Upper lobe of right lung (tissue), 1 donor: ENCODE data around the gene PP2D1. TPM values are rescaled to one million over a fixed set of nuclear protein-coding genes. Genes with fewer than 3 reads are reported as not detected.
A peak's percentile ranks its signal among the peaks of the same experiment; 100 is the strongest.

Source experiments
- ATAC-seq: fragments of 200-7000 bp; cut with Tn5 transposase; one replicate; pipeline ENCODE4 v1.9.1; 2020; ENCODE audit warnings: mild to moderate bottlenecking, moderate library complexity
- DNase-seq: peaks from one replicate; pipeline ENCODE4 v3.0.0-alpha.2; 2020
- H3K27ac ChIP-seq: fragments of 200-600 bp; one replicate; pipeline ENCODE4 v1.8.0; 2022
- H3K27me3 ChIP-seq: fragments of 200-600 bp; one replicate; pipeline ENCODE4 v1.8.0; 2022; ENCODE audit warnings: mild to moderate bottlenecking
- H3K36me3 ChIP-seq: fragments of 200-600 bp; one replicate; pipeline ENCODE4 v1.8.0; 2022
- H3K4me1 ChIP-seq: fragments of 200-600 bp; one replicate; pipeline ENCODE4 v1.8.0; 2022
- H3K4me3 ChIP-seq: fragments of 200-600 bp; one replicate; pipeline ENCODE4 v1.8.0; 2022; ENCODE audit warnings: mild to moderate bottlenecking
- H3K9me3 ChIP-seq: fragments of 200-600 bp; one replicate; pipeline ENCODE4 v1.8.0; 2022
- intact Hi-C: fragments of 100-400 bp; cut with DNase I; formaldehyde crosslinking; loops from one replicate; pipeline ENCODE4 v1.11.0; 2022
- total RNA-seq: library from RNA; stranded (reverse); fragmentation: NEBNext Ultra II Directional; extraction: Animal tissue kit (Norgen Biotek cat#: 25700); gene quantifications from one replicate; pipeline ENCODE4 v1.2.1, GENCODE V29; 2021
- TF ChIP-seq, protein P1 (sequence below): fragments of 200-600 bp; IDR thresholded peaks from one replicate; pipeline ENCODE4 v1.8.0; 2022; ENCODE audit warnings: antibody characterized with exemption
- donor health status: DM: no; HTN: yes; CAD: no; lungs with severe emphysema.

Gene PP2D1
- total RNA-seq, 1 donor from 2014 or later = not detected

DNA sequence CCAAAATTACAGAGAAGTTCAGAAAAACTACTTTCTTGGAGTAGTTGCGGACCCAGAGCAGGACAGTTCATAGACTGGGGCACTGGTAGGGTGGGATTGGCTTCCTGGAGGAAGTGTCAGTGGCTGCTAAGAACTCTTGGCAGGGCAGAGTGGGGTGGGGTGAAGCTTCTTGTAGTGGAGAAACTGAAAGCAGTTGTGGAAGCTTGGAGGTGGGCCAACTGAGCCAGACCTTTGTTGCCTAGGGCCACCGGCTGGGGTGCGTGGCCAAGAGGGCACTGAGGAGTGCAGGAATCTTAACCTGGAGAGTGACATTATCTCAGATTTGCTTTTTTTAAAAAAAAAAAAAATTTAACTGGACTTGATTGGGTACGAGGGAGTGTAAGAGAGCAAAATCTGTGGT, 31.3 kb upstream of the PP2D1 start:
- H3K27ac ChIP-seq = peak overlapping the region; percentile 93
- H3K4me3 ChIP-seq = peak overlapping the region; percentile 41
- ATAC-seq (peak; percentile 59), DNase-seq (peak; percentile 86)
- no peaks in the 10 kb centered on the region for H3K9me3 ChIP-seq
- peaks cover 45% of the 10 kb centered on the region for H3K4me1 ChIP-seq
- TF ChIP-seq, protein P1, sequence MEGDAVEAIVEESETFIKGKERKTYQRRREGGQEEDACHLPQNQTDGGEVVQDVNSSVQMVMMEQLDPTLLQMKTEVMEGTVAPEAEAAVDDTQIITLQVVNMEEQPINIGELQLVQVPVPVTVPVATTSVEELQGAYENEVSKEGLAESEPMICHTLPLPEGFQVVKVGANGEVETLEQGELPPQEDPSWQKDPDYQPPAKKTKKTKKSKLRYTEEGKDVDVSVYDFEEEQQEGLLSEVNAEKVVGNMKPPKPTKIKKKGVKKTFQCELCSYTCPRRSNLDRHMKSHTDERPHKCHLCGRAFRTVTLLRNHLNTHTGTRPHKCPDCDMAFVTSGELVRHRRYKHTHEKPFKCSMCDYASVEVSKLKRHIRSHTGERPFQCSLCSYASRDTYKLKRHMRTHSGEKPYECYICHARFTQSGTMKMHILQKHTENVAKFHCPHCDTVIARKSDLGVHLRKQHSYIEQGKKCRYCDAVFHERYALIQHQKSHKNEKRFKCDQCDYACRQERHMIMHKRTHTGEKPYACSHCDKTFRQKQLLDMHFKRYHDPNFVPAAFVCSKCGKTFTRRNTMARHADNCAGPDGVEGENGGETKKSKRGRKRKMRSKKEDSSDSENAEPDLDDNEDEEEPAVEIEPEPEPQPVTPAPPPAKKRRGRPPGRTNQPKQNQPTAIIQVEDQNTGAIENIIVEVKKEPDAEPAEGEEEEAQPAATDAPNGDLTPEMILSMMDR = no peak
- H3K27me3 ChIP-seq = no peaks in the 10 kb centered on the region
- no peaks in the 10 kb centered on the region for H3K36me3 ChIP-seq
- intact Hi-C loops = no loop called here

DNA sequence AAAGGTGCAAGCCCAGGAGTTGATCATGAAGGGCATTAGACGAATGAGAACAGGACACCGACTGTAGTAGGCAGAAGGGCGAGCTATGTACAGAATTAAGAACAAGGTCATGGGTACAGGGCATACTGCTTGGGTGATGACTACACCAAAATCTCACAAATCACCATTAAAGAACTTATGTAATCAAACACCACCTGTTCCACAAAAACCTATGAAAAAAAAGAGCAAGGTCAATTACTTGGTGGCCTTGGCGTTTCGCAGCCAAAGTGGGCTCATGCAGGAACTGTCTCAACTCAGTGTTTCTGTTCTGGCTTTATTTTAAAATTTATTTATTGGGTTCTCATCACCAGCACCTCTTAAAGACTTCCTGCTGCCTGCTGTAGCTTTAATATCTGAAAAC, 30.3 kb upstream of the PP2D1 start:
- Histone ChIP-seq H3K36me3 (no peaks in the 10 kb centered on the region), H3K9me3 (no peaks in the 10 kb centered on the region), H3K4me1 (peaks cover 45% of the 10 kb centered on the region), H3K4me3 (no peak overlapping the region), H3K27me3 (no peaks in the 10 kb centered on the region), H3K27ac (peak overlapping the region; percentile 93)
- ATAC-seq (no peak), DNase-seq (no peak)
- TF ChIP-seq, protein P1 = no peak
- intact Hi-C loops = no loop called here

DNA sequence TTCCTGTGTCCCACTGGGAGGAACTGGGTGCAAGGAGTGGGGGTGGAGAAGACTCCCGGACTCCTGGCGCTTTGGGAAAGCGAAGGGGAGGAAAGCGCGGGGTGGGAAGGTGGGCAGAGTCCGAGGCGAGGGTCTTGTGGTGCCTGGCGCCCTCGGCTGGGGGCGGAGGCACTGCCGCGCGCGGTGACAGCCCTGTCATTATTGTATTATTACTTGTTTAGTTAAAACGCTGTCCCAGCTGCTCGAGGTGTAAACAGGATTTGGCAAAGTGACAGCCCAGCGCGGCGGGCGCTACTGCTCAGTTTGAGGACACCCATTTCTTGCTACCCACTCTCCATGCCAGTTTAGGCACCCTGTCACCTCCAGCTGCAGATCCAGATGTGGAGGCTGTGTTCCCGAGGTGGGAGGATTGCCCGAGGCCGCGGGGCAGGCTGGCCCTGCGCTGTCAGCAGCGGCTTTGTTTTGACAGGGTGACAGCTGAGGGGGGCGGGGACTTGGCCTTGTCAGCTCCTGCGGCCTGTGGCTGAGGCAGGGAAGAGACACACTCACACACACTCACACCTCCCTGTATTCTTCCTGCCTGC, 29.2 kb upstream of the PP2D1 start:
- peak overlapping the region; percentile 61 for H3K4me3 ChIP-seq
- TF ChIP-seq, protein P1 = no peak
- no peaks in the 10 kb centered on the region for H3K36me3 ChIP-seq
- peak; percentile 77 for ATAC-seq
- H3K9me3 ChIP-seq = no peaks in the 10 kb centered on the region
- H3K27ac ChIP-seq = peak overlapping the region; percentile 93
- DNase-seq = peak; percentile 93
- H3K27me3 ChIP-seq = no peaks in the 10 kb centered on the region
- intact Hi-C loops = no loop called here
- peaks cover 45% of the 10 kb centered on the region for H3K4me1 ChIP-seq

DNA sequence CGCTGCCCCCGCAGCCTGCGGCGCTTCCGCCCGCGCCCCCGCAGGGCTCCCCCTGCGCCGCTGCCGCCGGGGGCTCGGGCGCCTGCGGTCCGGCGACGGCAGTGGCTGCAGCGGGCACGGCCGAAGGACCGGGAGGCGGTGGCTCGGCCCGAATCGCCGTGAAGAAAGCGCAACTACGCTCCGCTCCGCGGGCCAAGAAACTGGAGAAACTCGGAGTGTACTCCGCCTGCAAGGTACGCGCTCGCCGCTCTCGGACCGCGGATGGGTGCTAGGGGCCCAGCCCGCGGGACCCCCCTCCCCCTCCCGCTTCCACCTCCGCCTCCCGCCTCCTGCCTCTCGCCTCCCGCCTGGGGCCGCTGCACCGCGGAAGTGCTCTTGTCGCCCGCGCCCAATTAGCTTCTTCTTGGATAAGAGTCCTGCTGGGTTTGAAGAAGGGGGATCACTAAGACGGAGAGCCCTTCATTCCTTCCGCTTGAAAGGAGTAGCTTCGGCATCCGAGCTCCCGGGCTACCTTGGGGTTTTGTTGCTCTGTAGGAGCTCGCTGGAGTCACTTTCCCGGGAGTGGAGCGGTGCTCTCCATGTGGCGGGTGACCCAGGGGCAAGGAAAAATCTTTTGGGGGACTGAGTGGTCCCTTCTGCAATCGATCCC, 28.6 kb upstream of the PP2D1 start:
- Histone ChIP-seq H3K27me3 (no peaks in the 10 kb centered on the region), H3K9me3 (no peaks in the 10 kb centered on the region), H3K27ac (peak overlapping the region; percentile 93), H3K36me3 (no peaks in the 10 kb centered on the region), H3K4me3 (peak overlapping the region; percentile 61), H3K4me1 (peaks cover 45% of the 10 kb centered on the region)
- intact Hi-C loops = no loop called here
- DNase-seq (peak; percentile 90), ATAC-seq (peak; percentile 68)
- TF ChIP-seq, protein P1 = no peak

GRCh38 chr3:20039765-20040547, 27.9 kb upstream of the PP2D1 start, which contains the start of gene KAT2B:
Gene KAT2B, plus strand, starts transcription at chr3:20040446. Its CDS starts 32 bp downstream, at chr3:20040478.
- H3K4me1 ChIP-seq = peaks cover 45% of the 10 kb centered on the region
- TF ChIP-seq, protein P1 = peak; percentile 66
- H3K27ac ChIP-seq = peak within 1 kb of the TSS; percentile 93
- no peaks in the 10 kb centered on the region for H3K9me3 ChIP-seq
- peak; percentile 93 for DNase-seq
- intact Hi-C loops = no loop called here
- peak within 1 kb of the TSS; percentile 61 for H3K4me3 ChIP-seq
- H3K27me3 ChIP-seq = no peaks in the 10 kb centered on the region
- ATAC-seq = peak; percentile 87
- H3K36me3 ChIP-seq = no peaks in the 10 kb centered on the region
